HEK293 (cell line): ENCODE data around the gene SPTBN5.

Experiments
- CTCF ChIA-PET: fragments of 350-600 bp; formaldehyde crosslinking; extraction: SDS; loops from one replicate; lab custom pipeline; 2021; ENCODE audit warnings: antibody characterized with exemption; lab: Yijun Ruan, JAX
- POLR2A ChIA-PET: fragments of 300-600 bp; formaldehyde crosslinking; extraction: SDS; loops from one replicate; lab custom pipeline; 2020; ENCODE audit warnings: antibody characterized with exemption, inconsistent platforms; lab: Yijun Ruan, JAX
- H3K27ac ChIP-seq: fragments of 200-500 bp; sonication (Bioruptor generic); 2 replicates; pipeline ENCODE4 v1.5.1; 2014; ENCODE audit warnings: low read depth, low read length, control low read depth, inconsistent platforms; ENCODE audit errors: extremely low read depth
- H3K36me3 ChIP-seq, 2 experiments: fragments of 200-500 bp in 1 of 2; sonication (Bioruptor generic) in 1 of 2; 1 replicate in 1 of 2; 2 replicates in 1 of 2; pipeline ENCODE4 v1.5.1; 2014 to 2017; ENCODE audit warnings: inconsistent platforms in 2 of 2, low read length in 2 of 2; ENCODE audit not compliant: control insufficient read depth in 2 of 2, insufficient read depth in 1 of 2
- H3K4me1 ChIP-seq: fragments of 200-500 bp; sonication (Bioruptor generic); 2 replicates; pipeline ENCODE4 v1.5.1; 2014; ENCODE audit warnings: mild to moderate bottlenecking, low read length, inconsistent platforms; ENCODE audit not compliant: control insufficient read depth, insufficient read depth
- H3K4me3 ChIP-seq: 2 replicates; pipeline ENCODE4 v1.5.1; 2011; ENCODE audit warnings: low read depth, mild to moderate bottlenecking, control low read depth, low read length, moderate library complexity
- H3K9me3 ChIP-seq: fragments of 200-500 bp; sonication (Bioruptor generic); 2 replicates; pipeline ENCODE4 v1.5.1; 2014; ENCODE audit warnings: low read depth, low read length, inconsistent platforms; ENCODE audit not compliant: control insufficient read depth, insufficient read depth
- GLIS1 ChIP-seq: fragments of 450-650 bp; formaldehyde crosslinking; IDR thresholded peaks from 2 replicates; pipeline ENCODE4 v1.5.1; 2016; ENCODE audit warnings: missing biosample characterization, missing genetic modification characterization
- GLIS2 ChIP-seq: fragments of 450-650 bp; formaldehyde crosslinking; IDR thresholded peaks from 2 replicates; pipeline ENCODE4 v1.5.1; 2016; ENCODE audit warnings: missing biosample characterization, missing genetic modification characterization
- KLF17 ChIP-seq: fragments of 450-650 bp; formaldehyde crosslinking; IDR thresholded peaks from 2 replicates; pipeline ENCODE4 v1.5.1; 2016; ENCODE audit warnings: missing biosample characterization, missing genetic modification characterization
- OSR2 ChIP-seq: fragments of 450-650 bp; formaldehyde crosslinking; IDR thresholded peaks from 2 replicates; pipeline ENCODE4 v1.5.1; 2016; ENCODE audit warnings: missing biosample characterization, missing genetic modification characterization
- SP7 ChIP-seq: fragments of 450-650 bp; formaldehyde crosslinking; IDR thresholded peaks from 2 replicates; pipeline ENCODE4 v1.5.1; 2016; ENCODE audit warnings: missing biosample characterization, missing genetic modification characterization
- ZBTB10 ChIP-seq: fragments of 450-650 bp; formaldehyde crosslinking; IDR thresholded peaks from 2 replicates; pipeline ENCODE4 v1.5.1; 2016; ENCODE audit warnings: missing biosample characterization, missing genetic modification characterization
- ZBTB17 ChIP-seq: fragments of 450-650 bp; formaldehyde crosslinking; IDR thresholded peaks from 2 replicates; pipeline ENCODE4 v1.5.1; 2016; ENCODE audit warnings: missing biosample characterization, missing genetic modification characterization
- ZBTB26 ChIP-seq: fragments of 450-650 bp; formaldehyde crosslinking; optimal IDR thresholded peaks from 2 replicates; pipeline ENCODE3; 2016; ENCODE audit warnings: missing biosample characterization, mild to moderate bottlenecking, missing genetic modification characterization
- ZBTB48 ChIP-seq: fragments of 450-650 bp; formaldehyde crosslinking; IDR thresholded peaks from 2 replicates; pipeline ENCODE4 v1.5.1; 2016; ENCODE audit warnings: missing biosample characterization, missing genetic modification characterization
- ZEB2 ChIP-seq: fragments of 450-650 bp; formaldehyde crosslinking; IDR thresholded peaks from 2 replicates; pipeline ENCODE4 v1.5.1; 2016; ENCODE audit warnings: missing biosample characterization, missing genetic modification characterization
- ZFHX2 ChIP-seq: fragments of 450-650 bp; formaldehyde crosslinking; conservative IDR thresholded peaks from 2 replicates; pipeline ENCODE4 v1.5.1; 2016; ENCODE audit warnings: missing biosample characterization, missing genetic modification characterization
- ZFP69B ChIP-seq: fragments of 450-650 bp; formaldehyde crosslinking; IDR thresholded peaks from 2 replicates; pipeline ENCODE4 v1.5.1; 2016; ENCODE audit warnings: missing biosample characterization, missing genetic modification characterization
- ZIC2 ChIP-seq: fragments of 450-650 bp; formaldehyde crosslinking; IDR thresholded peaks from 2 replicates; pipeline ENCODE4 v1.5.1; 2016; ENCODE audit warnings: missing biosample characterization, missing genetic modification characterization
- ZNF157 ChIP-seq: fragments of 450-650 bp; formaldehyde crosslinking; IDR thresholded peaks from 2 replicates; pipeline ENCODE4 v1.5.1; 2016; ENCODE audit warnings: missing biosample characterization, missing genetic modification characterization
- ZNF324 ChIP-seq: fragments of 450-650 bp; formaldehyde crosslinking; IDR thresholded peaks from 2 replicates; pipeline ENCODE4 v1.5.1; 2016; ENCODE audit warnings: missing biosample characterization, missing genetic modification characterization
- ZNF341 ChIP-seq: fragments of 450-650 bp; formaldehyde crosslinking; IDR thresholded peaks from 2 replicates; pipeline ENCODE4; 2016; ENCODE audit warnings: low read depth, missing biosample characterization, missing genetic modification characterization
- ZNF423 ChIP-seq: fragments of 450-650 bp; formaldehyde crosslinking; IDR thresholded peaks from 2 replicates; pipeline ENCODE4 v1.5.1; 2016; ENCODE audit warnings: missing biosample characterization, missing genetic modification characterization
- ZNF560 ChIP-seq: fragments of 450-650 bp; formaldehyde crosslinking; IDR thresholded peaks from 2 replicates; pipeline ENCODE4 v1.5.1; 2017; ENCODE audit warnings: missing biosample characterization, missing genetic modification characterization, borderline replicate concordance
- ZNF626 ChIP-seq: fragments of 450-650 bp; sonication (Bioruptor Pico); formaldehyde crosslinking; IDR thresholded peaks from 2 replicates; pipeline ENCODE4 v1.5.1; 2018; ENCODE audit warnings: missing biosample characterization, missing genetic modification characterization, inconsistent platforms
- ZNF692 ChIP-seq: fragments of 450-650 bp; formaldehyde crosslinking; IDR thresholded peaks from 2 replicates; pipeline ENCODE4 v1.5.1; 2016; ENCODE audit warnings: missing biosample characterization, missing genetic modification characterization
- ZNF707 ChIP-seq: fragments of 450-650 bp; formaldehyde crosslinking; IDR thresholded peaks from 2 replicates; pipeline ENCODE4 v1.5.1; 2016; ENCODE audit warnings: missing biosample characterization, missing genetic modification characterization
- ZNF768 ChIP-seq: fragments of 450-650 bp; formaldehyde crosslinking; IDR thresholded peaks from 2 replicates; pipeline ENCODE4 v1.5.1; 2018; ENCODE audit warnings: missing biosample characterization, mild to moderate bottlenecking, missing genetic modification characterization
- TF ChIP-seq, protein P1 (sequence below): fragments of 450-650 bp; formaldehyde crosslinking; IDR thresholded peaks from 2 replicates; pipeline ENCODE4 v1.5.1; 2016; ENCODE audit warnings: missing biosample characterization, missing genetic modification characterization
- TF ChIP-seq, protein P2 (sequence below): fragments of 450-650 bp; formaldehyde crosslinking; IDR thresholded peaks from 2 replicates; pipeline ENCODE4 v1.5.1; 2016; ENCODE audit warnings: missing biosample characterization, missing genetic modification characterization

The SPTBN5 gene

DNA sequence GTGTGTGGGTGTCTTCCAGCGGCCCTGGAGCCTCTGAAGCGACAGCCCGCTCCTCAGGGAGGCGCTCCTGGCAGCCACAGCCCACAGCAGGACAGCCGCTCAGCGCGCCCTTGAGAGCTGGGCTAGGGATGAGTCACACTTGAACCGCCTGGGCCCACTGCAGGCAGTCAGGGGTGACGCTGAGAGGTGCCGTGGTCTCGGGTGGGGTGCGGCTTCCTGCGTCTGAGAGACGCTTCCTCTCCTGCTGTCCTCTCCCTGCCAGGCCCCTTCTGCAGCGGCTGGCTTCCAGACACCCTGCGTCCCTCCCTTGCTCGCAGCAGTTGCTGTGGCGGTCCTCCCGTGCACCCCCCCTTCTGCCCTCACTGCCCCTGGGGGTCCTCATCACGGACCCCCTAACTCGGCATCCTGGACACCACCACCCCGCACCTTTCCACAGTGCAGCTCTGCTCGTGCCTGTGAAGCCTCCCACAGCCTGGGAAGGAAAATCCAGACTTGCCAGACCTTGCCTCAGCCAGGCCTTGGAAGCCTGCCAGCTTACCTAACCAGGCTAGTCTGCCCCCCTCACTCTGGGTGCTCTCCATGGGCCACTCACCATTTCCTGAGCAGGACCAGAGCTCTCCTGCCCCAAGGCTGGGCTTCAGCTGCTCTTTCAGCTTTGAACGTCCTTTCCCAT lies 1.1 kb upstream of the SPTBN5 start:
- H3K27ac ChIP-seq = peak overlapping the region; percentile 31; the same call in 1 of the 2 replicates
- ChIA-PET POLR2A (interaction anchor here (0.6 kb wide), 1 partner anchor 44 kb away, joined by 4 read pairs; no protein-coding TSS in a partner anchor), CTCF (interaction anchor here (0.9 kb wide), 1 partner anchor 10 kb away, joined by 8 read pairs; no protein-coding TSS in a partner anchor)
- H3K4me1 ChIP-seq = peaks cover 7% of the 10 kb centered on the region
- H3K9me3 ChIP-seq = no peaks in the 10 kb centered on the region
- no peaks in the 10 kb centered on the region for H3K36me3 ChIP-seq
- H3K4me3 ChIP-seq = no peak overlapping the region
- TF ChIP-seq ZNF768 (tag by site-specific recombination) = no peak
- TF ChIP-seq ZIC2 (tag by site-specific recombination) = peak; percentile 99
- TF ChIP-seq ZNF560 (tag by site-specific recombination) = no peak
- TF ChIP-seq ZFHX2 = 0 out of 2 replicates have a peak, but pooled peaks have one; percentile 81
- TF ChIP-seq ZNF626 (tag by site-specific recombination) = no peak
- TF ChIP-seq ZNF157 (tag by site-specific recombination) = no peak
- TF ChIP-seq GLIS1 (tag by site-specific recombination) = peak; percentile 65; the same call in 1 of the 2 replicates
- peak; percentile 52; the same call in 1 of the 2 replicates for TF ChIP-seq ZBTB17 (tag by site-specific recombination)
- TF ChIP-seq, protein P1, sequence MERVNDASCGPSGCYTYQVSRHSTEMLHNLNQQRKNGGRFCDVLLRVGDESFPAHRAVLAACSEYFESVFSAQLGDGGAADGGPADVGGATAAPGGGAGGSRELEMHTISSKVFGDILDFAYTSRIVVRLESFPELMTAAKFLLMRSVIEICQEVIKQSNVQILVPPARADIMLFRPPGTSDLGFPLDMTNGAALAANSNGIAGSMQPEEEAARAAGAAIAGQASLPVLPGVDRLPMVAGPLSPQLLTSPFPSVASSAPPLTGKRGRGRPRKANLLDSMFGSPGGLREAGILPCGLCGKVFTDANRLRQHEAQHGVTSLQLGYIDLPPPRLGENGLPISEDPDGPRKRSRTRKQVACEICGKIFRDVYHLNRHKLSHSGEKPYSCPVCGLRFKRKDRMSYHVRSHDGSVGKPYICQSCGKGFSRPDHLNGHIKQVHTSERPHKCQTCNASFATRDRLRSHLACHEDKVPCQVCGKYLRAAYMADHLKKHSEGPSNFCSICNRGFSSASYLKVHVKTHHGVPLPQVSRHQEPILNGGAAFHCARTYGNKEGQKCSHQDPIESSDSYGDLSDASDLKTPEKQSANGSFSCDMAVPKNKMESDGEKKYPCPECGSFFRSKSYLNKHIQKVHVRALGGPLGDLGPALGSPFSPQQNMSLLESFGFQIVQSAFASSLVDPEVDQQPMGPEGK (tag by site-specific recombination) = peak; percentile 69
- TF ChIP-seq ZBTB48 (tag by site-specific recombination) = 0 out of 2 replicates have a peak, but pooled peaks have one; percentile 33
- TF ChIP-seq KLF17 = peak; percentile 41; the same call in 1 of the 2 replicates
- TF ChIP-seq ZEB2 (tag by site-specific recombination) = no peak
- TF ChIP-seq GLIS2 (tag by site-specific recombination) = peak; percentile 80
- peak; percentile 98 for TF ChIP-seq ZFP69B (tag by site-specific recombination)
- TF ChIP-seq ZBTB10 (tag by site-specific recombination) = peak; percentile 76
- peak; percentile 96 for TF ChIP-seq ZNF692 (tag by site-specific recombination)
- peak; percentile 23 for TF ChIP-seq ZBTB26
- no peak for TF ChIP-seq ZNF707 (tag by site-specific recombination)
- TF ChIP-seq, protein P2, sequence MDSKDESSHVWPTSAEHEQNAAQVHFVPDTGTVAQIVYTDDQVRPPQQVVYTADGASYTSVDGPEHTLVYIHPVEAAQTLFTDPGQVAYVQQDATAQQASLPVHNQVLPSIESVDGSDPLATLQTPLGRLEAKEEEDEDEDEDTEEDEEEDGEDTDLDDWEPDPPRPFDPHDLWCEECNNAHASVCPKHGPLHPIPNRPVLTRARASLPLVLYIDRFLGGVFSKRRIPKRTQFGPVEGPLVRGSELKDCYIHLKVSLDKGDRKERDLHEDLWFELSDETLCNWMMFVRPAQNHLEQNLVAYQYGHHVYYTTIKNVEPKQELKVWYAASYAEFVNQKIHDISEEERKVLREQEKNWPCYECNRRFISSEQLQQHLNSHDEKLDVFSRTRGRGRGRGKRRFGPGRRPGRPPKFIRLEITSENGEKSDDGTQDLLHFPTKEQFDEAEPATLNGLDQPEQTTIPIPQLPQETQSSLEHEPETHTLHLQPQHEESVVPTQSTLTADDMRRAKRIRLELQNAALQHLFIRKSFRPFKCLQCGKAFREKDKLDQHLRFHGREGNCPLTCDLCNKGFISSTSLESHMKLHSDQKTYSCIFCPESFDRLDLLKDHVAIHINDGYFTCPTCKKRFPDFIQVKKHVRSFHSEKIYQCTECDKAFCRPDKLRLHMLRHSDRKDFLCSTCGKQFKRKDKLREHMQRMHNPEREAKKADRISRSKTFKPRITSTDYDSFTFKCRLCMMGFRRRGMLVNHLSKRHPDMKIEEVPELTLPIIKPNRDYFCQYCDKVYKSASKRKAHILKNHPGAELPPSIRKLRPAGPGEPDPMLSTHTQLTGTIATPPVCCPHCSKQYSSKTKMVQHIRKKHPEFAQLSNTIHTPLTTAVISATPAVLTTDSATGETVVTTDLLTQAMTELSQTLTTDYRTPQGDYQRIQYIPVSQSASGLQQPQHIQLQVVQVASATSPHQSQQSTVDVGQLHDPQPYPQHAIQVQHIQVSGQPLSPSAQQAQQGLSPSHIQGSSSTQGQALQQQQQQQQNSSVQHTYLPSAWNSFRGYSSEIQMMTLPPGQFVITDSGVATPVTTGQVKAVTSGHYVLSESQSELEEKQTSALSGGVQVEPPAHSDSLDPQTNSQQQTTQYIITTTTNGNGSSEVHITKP = 0 out of 2 replicates have a peak, but pooled peaks have one; percentile 27
- TF ChIP-seq ZNF423 (tag by site-specific recombination) = peak; percentile 73; the same call in 1 of the 2 replicates
- 0 out of 2 replicates have a peak, but pooled peaks have one; percentile 20 for TF ChIP-seq OSR2 (tag by site-specific recombination)
- TF ChIP-seq SP7 (tag by site-specific recombination) = 0 out of 2 replicates have a peak, but pooled peaks have one; percentile 30
- 0 out of 2 replicates have a peak, but pooled peaks have one; percentile 16 for TF ChIP-seq ZNF341 (tag by site-specific recombination)
- 0 out of 2 replicates have a peak, but pooled peaks have one; percentile 29 for TF ChIP-seq ZNF324 (tag by site-specific recombination)
